ENCODE results near the gene TCP1.
"Not testable (repeated sequence)": the region's sequence is repeated elsewhere in the genome, so short reads cannot be mapped to it uniquely, and the experiment has no call there.

Gene TCP1

GRCh38 chr6:159732550-159732949 is 56.9 kb downstream of the TCP1 start:
- not testable (repeated sequence) for DNase-seq

- DNase-seq: no peak
These were observed 59.1 kb downstream of the TCP1 start for GRCh38 chr6:159730332-159730676.

- no peak for DNase-seq
These were observed 59.6 kb downstream of the TCP1 start for GRCh38 chr6:159729598-159730331.

GRCh38 chr6:159728531-159728964 is 60.9 kb downstream of the TCP1 start:
- no peak for DNase-seq

Measured in islet precursor cell (in vitro differentiated cells).